Endothelial cell (in vitro differentiated cells): Measurements from ENCODE around the gene RFX5. TPM values are rescaled to one million over a fixed set of nuclear protein-coding genes. Genes with fewer than 3 reads are reported as not detected.

Experiments
- DNase-seq: peaks from one replicate; pipeline ENCODE4 v3.0.0; 2021; ENCODE audit warnings: low spot score
- H3K27ac Mint-ChIP-seq: one replicate; pipeline ENCODE4 v1.8.0; 2021; ENCODE audit warnings: mixed read lengths, inconsistent platforms; ENCODE audit not compliant: unreplicated experiment
- H3K27me3 Mint-ChIP-seq: one replicate; pipeline ENCODE4 v1.8.0; 2021; ENCODE audit warnings: mild to moderate bottlenecking, moderate library complexity, mixed read lengths, inconsistent platforms; ENCODE audit not compliant: unreplicated experiment
- H3K36me3 Mint-ChIP-seq: one replicate; pipeline ENCODE4 v1.8.0; 2021; ENCODE audit warnings: mild to moderate bottlenecking, low read depth, mixed read lengths, inconsistent platforms; ENCODE audit not compliant: unreplicated experiment
- H3K4me1 Mint-ChIP-seq: one replicate; pipeline ENCODE4 v1.8.0; 2021; ENCODE audit warnings: mild to moderate bottlenecking, mixed read lengths, inconsistent platforms; ENCODE audit not compliant: unreplicated experiment
- H3K4me3 Mint-ChIP-seq: one replicate; pipeline ENCODE4 v1.8.0; 2021; ENCODE audit warnings: mild to moderate bottlenecking, mixed read lengths, inconsistent platforms; ENCODE audit not compliant: unreplicated experiment
- H3K9me3 Mint-ChIP-seq: one replicate; pipeline ENCODE4 v1.8.0; 2021; ENCODE audit warnings: mixed read lengths, inconsistent platforms; ENCODE audit not compliant: unreplicated experiment
- total RNA-seq: library from RNA; stranded (reverse); fragmentation: NEBNext Ultra II Directional; extraction: Animal tissue kit (Norgen Biotek cat#: 25700); gene quantifications from one replicate; pipeline ENCODE4 v1.2.1, GENCODE V29; 2021; ENCODE audit not compliant: unreplicated experiment
- TF ChIP-seq, protein P1 (sequence below): fragments of 200-600 bp; sonication (generic); IDR thresholded peaks from one replicate; pipeline ENCODE4 v1.5.0; 2021; ENCODE audit warnings: antibody characterized with exemption; ENCODE audit not compliant: unreplicated experiment

RFX5 gene
- total RNA-seq, 1 donor from 2014 or later, result 51.6 TPM

GRCh38 chr1:151327223-151327902 lies 19.7 kb downstream of the RFX5 start, which contains the start of gene PI4KB:
Gene PI4KB, minus strand, starts transcription at chr1:151327416. Its CDS starts 10,935 bp downstream, at chr1:151316481.
- no peaks in the 10 kb centered on the region for H3K9me3 Mint-ChIP-seq
- H3K27ac Mint-ChIP-seq, result peak within 1 kb of the TSS; percentile 95
- peaks cover 21% of the 10 kb centered on the region for H3K4me1 Mint-ChIP-seq
- H3K36me3 Mint-ChIP-seq, result peaks cover 10% of the 10 kb centered on the region
- H3K4me3 Mint-ChIP-seq, result peak within 1 kb of the TSS; percentile 97
- peak; percentile 86 for DNase-seq
- H3K27me3 Mint-ChIP-seq, result peaks cover 3% of the 10 kb centered on the region
- TF ChIP-seq, protein P1, sequence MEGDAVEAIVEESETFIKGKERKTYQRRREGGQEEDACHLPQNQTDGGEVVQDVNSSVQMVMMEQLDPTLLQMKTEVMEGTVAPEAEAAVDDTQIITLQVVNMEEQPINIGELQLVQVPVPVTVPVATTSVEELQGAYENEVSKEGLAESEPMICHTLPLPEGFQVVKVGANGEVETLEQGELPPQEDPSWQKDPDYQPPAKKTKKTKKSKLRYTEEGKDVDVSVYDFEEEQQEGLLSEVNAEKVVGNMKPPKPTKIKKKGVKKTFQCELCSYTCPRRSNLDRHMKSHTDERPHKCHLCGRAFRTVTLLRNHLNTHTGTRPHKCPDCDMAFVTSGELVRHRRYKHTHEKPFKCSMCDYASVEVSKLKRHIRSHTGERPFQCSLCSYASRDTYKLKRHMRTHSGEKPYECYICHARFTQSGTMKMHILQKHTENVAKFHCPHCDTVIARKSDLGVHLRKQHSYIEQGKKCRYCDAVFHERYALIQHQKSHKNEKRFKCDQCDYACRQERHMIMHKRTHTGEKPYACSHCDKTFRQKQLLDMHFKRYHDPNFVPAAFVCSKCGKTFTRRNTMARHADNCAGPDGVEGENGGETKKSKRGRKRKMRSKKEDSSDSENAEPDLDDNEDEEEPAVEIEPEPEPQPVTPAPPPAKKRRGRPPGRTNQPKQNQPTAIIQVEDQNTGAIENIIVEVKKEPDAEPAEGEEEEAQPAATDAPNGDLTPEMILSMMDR, result no peak

- H3K4me1 Mint-ChIP-seq, result peaks cover 21% of the 10 kb centered on the region
- peak overlapping the region; percentile 95 for H3K27ac Mint-ChIP-seq
- peak; percentile 21 for DNase-seq
- TF ChIP-seq, protein P1, result no peak
- H3K9me3 Mint-ChIP-seq, result no peaks in the 10 kb centered on the region
- H3K27me3 Mint-ChIP-seq, result peaks cover 3% of the 10 kb centered on the region
- H3K36me3 Mint-ChIP-seq, result peaks cover 13% of the 10 kb centered on the region
- H3K4me3 Mint-ChIP-seq, result peak overlapping the region; percentile 97
These were observed 20.3 kb downstream of the RFX5 start for GRCh38 chr1:151326619-151327222.

DNA sequence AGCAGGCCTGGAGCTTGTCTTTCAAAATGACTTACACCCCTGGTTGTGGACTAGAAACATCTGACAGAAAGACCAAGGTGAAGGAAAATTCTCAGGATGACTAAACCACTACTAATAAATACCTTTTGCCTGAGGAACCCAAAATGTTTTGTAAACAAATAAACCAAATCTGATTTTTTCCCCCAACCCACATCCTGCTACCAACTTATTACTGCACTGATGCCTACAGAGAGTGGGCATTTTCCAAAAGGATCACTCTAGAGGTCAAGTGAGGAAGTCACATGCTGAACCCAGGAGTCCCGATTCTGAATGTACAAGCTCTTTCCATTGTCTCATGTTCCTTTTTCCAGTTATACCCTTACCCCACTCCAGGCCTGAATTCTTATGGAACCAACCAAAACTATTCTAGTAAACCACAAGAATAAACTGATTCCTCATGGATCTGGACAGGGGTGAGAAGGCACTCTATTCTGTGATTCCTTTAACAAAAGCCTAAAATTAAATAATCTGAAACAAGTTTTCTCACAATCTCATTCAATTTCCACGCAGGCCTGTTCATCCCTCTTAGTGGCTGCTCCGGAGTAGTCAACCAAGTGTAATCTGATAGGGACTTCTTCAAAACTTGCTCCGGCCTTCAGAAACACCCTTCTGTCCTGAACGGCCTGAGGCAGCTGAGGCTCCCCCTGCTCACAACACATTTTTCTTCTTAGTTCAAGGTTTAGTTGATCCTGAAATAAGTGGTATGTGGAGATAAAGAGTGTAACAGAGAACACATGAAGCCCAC lies 21.2 kb downstream of the RFX5 start:
- peaks cover 14% of the 10 kb centered on the region for H3K36me3 Mint-ChIP-seq
- peaks cover 21% of the 10 kb centered on the region for H3K4me1 Mint-ChIP-seq
- peak overlapping the region; percentile 97 for H3K4me3 Mint-ChIP-seq
- no peaks in the 10 kb centered on the region for H3K9me3 Mint-ChIP-seq
- peak overlapping the region; percentile 95 for H3K27ac Mint-ChIP-seq
- TF ChIP-seq, protein P1, result no peak
- no peak for DNase-seq
- peaks cover 5% of the 10 kb centered on the region for H3K27me3 Mint-ChIP-seq

DNA sequence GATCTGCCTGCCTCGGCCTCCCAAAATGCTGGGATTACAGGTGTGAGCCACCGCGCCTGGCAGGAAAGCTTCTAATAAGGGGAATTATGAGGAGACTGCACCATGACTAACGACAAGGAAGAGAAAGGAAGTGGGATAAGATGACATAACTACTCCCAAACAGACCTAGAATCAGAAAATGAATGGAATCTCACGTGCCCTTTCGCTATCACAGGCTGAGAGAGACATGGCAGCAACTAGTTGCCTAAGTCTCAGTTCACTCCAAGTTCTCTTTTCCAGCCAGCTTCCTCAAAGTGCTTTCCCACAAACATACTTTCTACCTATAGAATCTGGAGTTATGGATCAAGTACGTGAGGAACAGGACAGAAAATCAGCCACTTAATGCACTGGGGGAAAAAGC lies 21.8 kb downstream of the RFX5 start:
- DNase-seq, result no peak
- H3K4me1 Mint-ChIP-seq, result peaks cover 21% of the 10 kb centered on the region
- TF ChIP-seq, protein P1, result no peak
- H3K4me3 Mint-ChIP-seq, result no peak overlapping the region
- peaks cover 19% of the 10 kb centered on the region for H3K36me3 Mint-ChIP-seq
- peaks cover 7% of the 10 kb centered on the region for H3K27me3 Mint-ChIP-seq
- H3K27ac Mint-ChIP-seq, result no peak overlapping the region
- H3K9me3 Mint-ChIP-seq, result no peaks in the 10 kb centered on the region
